Fibroblast of the aortic adventitia (primary cell): Measurements from ENCODE around the gene HEY2. TPM values are rescaled to one million over a fixed set of nuclear protein-coding genes. Genes with fewer than 3 reads are reported as not detected.

Experiments used
- DNase-seq: peaks from one replicate; pipeline ENCODE4 v3.0.0-alpha.2; 2010; ENCODE audit warnings: low read depth
- H3K4me3 ChIP-seq: 2 replicates; pipeline ENCODE4 v1.5.1; 2011; ENCODE audit warnings: low read depth, mild to moderate bottlenecking, control low read depth, low read length, moderate library complexity
- total RNA-seq: library from RNA; depleted of rRNA; stranded (reverse); fragments of >200 nt; gene quantifications from 2 replicates; pipeline ENCODE4 v1.2.3, GENCODE V29; 2012; ENCODE audit warnings: low replicate concordance
- TF ChIP-seq, protein P1 (sequence below): IDR thresholded peaks from 2 replicates; pipeline ENCODE4 v1.5.1; 2011; ENCODE audit warnings: mild to moderate bottlenecking, low read length, control low read depth, inconsistent platforms; ENCODE audit not compliant: insufficient read depth

The HEY2 gene
- total RNA-seq, 1 donor, result 0.09 TPM

DNA sequence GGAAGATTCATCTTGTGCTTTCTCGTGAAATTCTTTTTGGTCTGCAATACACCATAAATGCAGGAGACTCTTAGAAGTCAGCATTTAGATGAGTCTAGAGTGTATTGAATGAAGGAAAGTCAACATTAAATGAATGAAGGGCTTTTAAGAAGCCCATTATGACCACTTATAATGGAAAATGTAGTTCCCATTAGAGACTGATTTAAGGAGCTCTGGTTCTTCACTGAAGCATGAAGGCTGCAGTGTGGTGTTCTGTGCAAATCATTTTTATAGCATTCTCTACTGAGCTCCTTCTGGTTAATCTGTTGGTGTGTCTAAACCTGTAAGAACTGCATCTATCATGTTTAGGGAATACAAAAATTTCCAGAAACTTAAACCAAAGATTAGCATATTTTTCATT is 61.0 kb downstream of the HEY2 start:
- TF ChIP-seq, protein P1, sequence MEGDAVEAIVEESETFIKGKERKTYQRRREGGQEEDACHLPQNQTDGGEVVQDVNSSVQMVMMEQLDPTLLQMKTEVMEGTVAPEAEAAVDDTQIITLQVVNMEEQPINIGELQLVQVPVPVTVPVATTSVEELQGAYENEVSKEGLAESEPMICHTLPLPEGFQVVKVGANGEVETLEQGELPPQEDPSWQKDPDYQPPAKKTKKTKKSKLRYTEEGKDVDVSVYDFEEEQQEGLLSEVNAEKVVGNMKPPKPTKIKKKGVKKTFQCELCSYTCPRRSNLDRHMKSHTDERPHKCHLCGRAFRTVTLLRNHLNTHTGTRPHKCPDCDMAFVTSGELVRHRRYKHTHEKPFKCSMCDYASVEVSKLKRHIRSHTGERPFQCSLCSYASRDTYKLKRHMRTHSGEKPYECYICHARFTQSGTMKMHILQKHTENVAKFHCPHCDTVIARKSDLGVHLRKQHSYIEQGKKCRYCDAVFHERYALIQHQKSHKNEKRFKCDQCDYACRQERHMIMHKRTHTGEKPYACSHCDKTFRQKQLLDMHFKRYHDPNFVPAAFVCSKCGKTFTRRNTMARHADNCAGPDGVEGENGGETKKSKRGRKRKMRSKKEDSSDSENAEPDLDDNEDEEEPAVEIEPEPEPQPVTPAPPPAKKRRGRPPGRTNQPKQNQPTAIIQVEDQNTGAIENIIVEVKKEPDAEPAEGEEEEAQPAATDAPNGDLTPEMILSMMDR, result no peak
- no peak for DNase-seq
- H3K4me3 ChIP-seq, result no peak overlapping the region

Other genes starting within 250 kb of the HEY2 start
- 41.7 and 90.3 TPM in 2 replicates for gene NCOA7, start 41.3 kb downstream of the HEY2 start, total RNA-seq
- gene HINT3, start 207.1 kb downstream of the HEY2 start, total RNA-seq, result 23.5 and 30.6 TPM in 2 replicates
- gene TRMT11, start 236.9 kb downstream of the HEY2 start, total RNA-seq, result 30.5 and 54.0 TPM in 2 replicates